Suprapubic skin (tissue), 4 donors: ENCODE results near the gene SMAD5. TPM values are rescaled to one million over a fixed set of nuclear protein-coding genes. Genes with fewer than 3 reads are reported as not detected.
A peak's percentile ranks its signal among the peaks of the same experiment; 100 is the strongest.

Source experiments
- DNase-seq, 2 donors: peaks; one replicate each; pipeline ENCODE4 v3.0.0-alpha.2; 2019; ENCODE audit warnings: low spot score in 2 of 2
- H3K27ac ChIP-seq: fragments of 200-600 bp; sonication (generic); one replicate; pipeline ENCODE4 v1.5.1; 2019
- H3K27me3 ChIP-seq: fragments of 200-600 bp; sonication (generic); one replicate; pipeline ENCODE4 v1.5.1; 2019
- H3K36me3 ChIP-seq: fragments of 200-600 bp; sonication (generic); one replicate; pipeline ENCODE4 v1.5.1; 2019
- H3K4me1 ChIP-seq: fragments of 200-600 bp; sonication (generic); one replicate; pipeline ENCODE4 v1.5.1; 2019
- H3K4me3 ChIP-seq: fragments of 200-600 bp; sonication (generic); one replicate; pipeline ENCODE4 v1.5.1; 2019; ENCODE audit warnings: mild to moderate bottlenecking
- H3K9me3 ChIP-seq: fragments of 200-600 bp; sonication (generic); one replicate; pipeline ENCODE4 v1.5.1; 2019
- EP300 ChIP-seq: sonication (generic); formaldehyde crosslinking; IDR thresholded peaks from one replicate; pipeline ENCODE4 v1.6.1; 2017; ENCODE audit warnings: antibody characterized with exemption
- POLR2A ChIP-seq, 2 donors: fragments of 450-650 bp; IDR thresholded peaks; one replicate each; pipeline ENCODE4 v1.6.1; 2017; ENCODE audit warnings: antibody characterized with exemption in 2 of 2, mild to moderate bottlenecking in 2 of 2, moderate library complexity in 2 of 2
- POLR2AphosphoS5 ChIP-seq, 3 donors: sonication (generic); formaldehyde crosslinking; IDR thresholded peaks; one replicate each; pipeline ENCODE4 v1.6.1; 2017; ENCODE audit warnings: antibody characterized with exemption in 3 of 3
- WGBS: methylation state at CpG from one replicate; pipeline ENCODE4 v1.1.5; 2018; 5-methylcytosine and 5-hydroxymethylcytosine counted together
- total RNA-seq, 4 donors: library from RNA; depleted of rRNA; stranded (reverse); fragments of >200 nt; gene quantifications; one replicate each; pipeline ENCODE4 v1.1.0, GENCODE V29; 2016
- TF ChIP-seq, protein P1 (sequence below), 2 donors: fragments of 200-600 bp in 1 of 2; fragments of 450-650 bp in 1 of 2; sonication (generic) in 1 of 2; IDR thresholded peaks; one replicate each; pipeline ENCODE4 v1.5.1; 2016 to 2019; ENCODE audit warnings: antibody characterized with exemption in 2 of 2, mild to moderate bottlenecking in 1 of 2, moderate library complexity in 1 of 2

The SMAD5 gene
- total RNA-seq, 4 donors from 2014 or later: 63.3 to 119 (median 74.9) TPM

DNA sequence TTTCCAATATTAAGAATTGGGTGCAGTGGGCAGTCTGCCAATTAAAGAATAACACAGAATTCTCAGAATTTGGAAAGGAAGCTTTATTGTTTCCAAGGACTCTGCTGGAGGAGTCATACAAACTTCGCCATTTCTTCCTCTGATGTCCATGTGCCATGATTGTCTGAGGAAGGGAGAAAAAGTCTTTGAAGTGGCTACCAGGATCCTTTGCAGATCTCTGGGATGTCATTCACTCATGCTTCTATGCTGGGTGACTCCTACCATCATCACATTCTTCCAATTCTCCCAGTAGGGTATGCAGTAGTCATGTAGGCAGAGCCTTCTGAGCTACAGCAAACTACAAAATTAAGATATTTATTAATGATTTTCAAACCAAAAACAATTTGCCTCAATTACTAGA, 3.2 kb upstream of the SMAD5 start:
- DNase-seq: no peak
- H3K27me3 ChIP-seq: no peaks in the 10 kb centered on the region
- no peak for TF ChIP-seq POLR2AphosphoS5 (IDR thresholded peaks at IDR 0.05)
- TF ChIP-seq, protein P1, sequence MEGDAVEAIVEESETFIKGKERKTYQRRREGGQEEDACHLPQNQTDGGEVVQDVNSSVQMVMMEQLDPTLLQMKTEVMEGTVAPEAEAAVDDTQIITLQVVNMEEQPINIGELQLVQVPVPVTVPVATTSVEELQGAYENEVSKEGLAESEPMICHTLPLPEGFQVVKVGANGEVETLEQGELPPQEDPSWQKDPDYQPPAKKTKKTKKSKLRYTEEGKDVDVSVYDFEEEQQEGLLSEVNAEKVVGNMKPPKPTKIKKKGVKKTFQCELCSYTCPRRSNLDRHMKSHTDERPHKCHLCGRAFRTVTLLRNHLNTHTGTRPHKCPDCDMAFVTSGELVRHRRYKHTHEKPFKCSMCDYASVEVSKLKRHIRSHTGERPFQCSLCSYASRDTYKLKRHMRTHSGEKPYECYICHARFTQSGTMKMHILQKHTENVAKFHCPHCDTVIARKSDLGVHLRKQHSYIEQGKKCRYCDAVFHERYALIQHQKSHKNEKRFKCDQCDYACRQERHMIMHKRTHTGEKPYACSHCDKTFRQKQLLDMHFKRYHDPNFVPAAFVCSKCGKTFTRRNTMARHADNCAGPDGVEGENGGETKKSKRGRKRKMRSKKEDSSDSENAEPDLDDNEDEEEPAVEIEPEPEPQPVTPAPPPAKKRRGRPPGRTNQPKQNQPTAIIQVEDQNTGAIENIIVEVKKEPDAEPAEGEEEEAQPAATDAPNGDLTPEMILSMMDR (IDR thresholded peaks at IDR 0.05): no peak
- no peak for TF ChIP-seq POLR2A (IDR thresholded peaks at IDR 0.05)
- no peak for TF ChIP-seq EP300
- H3K4me1 ChIP-seq: peaks cover 18% of the 10 kb centered on the region
- no peaks in the 10 kb centered on the region for H3K36me3 ChIP-seq
- no peak overlapping the region for H3K4me3 ChIP-seq
- no peak overlapping the region for H3K27ac ChIP-seq
- WGBS: 73% methylated on average over 1 of the region's 1 CpG
- no peaks in the 10 kb centered on the region for H3K9me3 ChIP-seq

DNA sequence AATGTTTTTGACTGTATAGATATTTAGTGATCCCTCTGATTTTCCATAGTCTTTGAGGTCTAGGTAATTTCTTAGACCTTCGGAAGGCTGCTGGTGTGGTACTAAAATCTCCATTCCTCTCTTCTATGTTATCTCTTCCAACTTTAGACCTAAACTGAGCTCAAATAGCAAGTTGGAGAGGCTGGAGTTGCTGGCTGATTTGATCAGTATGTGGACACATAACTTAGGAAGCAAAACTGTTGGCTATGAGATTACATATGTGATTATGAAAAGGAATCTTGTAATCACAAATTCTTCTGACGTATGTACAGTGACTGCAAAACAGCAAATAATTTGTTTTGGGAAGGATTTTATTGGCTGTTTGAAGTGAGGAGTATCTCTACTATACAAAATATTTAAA, 2.1 kb upstream of the SMAD5 start:
- TF ChIP-seq EP300 (no peak), POLR2A (IDR thresholded peaks at IDR 0.05) (no peak), POLR2AphosphoS5 (IDR thresholded peaks at IDR 0.05) (no peak)
- TF ChIP-seq, protein P1 (IDR thresholded peaks at IDR 0.05): no peak
- Histone ChIP-seq H3K27me3 (no peaks in the 10 kb centered on the region), H3K4me3 (no peak overlapping the region), H3K36me3 (no peaks in the 10 kb centered on the region), H3K27ac (no peak overlapping the region), H3K4me1 (peaks cover 29% of the 10 kb centered on the region), H3K9me3 (no peaks in the 10 kb centered on the region)
- WGBS: 96% methylated on average over 2 of the region's 2 CpGs
- no peak for DNase-seq

DNA sequence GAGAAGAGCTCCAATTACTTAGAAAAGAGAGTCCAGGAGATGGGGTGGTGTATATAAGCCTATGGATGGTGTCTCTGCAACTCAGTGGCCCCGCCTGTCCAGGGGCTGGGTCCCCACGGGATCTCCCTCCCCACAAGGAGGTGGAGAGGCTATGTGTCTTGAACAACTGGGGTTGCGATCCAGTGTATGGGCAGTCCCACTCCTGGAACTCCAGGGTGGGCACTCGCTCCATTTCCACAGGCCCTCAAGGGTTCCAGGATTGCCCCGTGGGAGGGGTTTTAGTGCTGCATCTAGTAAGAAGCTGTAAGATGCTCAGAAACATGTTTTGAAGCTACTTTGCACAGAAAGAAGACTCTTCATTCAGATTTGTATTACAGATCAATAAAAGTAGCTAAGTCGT, 558 bp upstream of the SMAD5 start:
- no peak for DNase-seq
- Histone ChIP-seq H3K27ac (peak overlapping the region; percentile 99), H3K27me3 (no peaks in the 10 kb centered on the region), H3K36me3 (no peaks in the 10 kb centered on the region), H3K9me3 (no peaks in the 10 kb centered on the region), H3K4me3 (peak overlapping the region; percentile 98), H3K4me1 (peaks cover 44% of the 10 kb centered on the region)
- WGBS: 14% methylated on average over 6 of the region's 6 CpGs
- no peak for TF ChIP-seq EP300
- TF ChIP-seq POLR2A (IDR thresholded peaks at IDR 0.05): no peak
- no peak for TF ChIP-seq POLR2AphosphoS5 (IDR thresholded peaks at IDR 0.05)
- TF ChIP-seq, protein P1 (IDR thresholded peaks at IDR 0.05): no peak

DNA sequence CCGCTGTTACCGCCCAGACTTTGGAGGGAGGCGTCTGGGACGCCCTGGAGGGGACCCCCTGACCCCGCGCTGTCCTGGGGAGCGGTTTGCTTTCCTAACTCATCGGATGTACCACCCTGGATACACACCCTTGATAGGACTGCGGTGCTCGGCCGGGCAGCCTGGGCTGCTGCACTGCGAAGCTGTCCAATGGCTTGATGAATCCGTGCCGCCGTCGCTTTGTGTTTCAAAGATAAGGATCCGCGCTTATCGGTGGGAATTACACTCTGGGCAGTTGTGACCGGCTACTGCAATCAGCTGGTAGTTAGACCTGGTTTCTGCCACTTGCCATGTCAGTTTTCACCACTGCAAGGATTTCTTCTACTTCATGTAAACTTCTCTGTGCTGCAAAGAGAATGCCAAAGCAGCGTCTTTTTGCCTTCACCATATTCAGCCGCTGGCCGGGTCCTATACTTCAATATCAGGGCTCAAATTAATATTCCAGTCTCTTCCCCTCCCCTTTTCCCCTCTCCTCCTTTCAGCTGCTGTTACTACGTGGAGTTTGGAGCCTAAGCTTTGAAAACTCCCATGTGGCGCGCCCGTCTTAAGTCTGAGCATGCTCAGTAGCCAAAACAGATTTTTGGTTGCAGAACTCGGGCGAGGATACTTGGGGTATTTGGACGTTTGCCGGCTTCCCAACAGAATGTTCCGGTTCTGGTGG, 727 bp downstream of the SMAD5 start:
- WGBS: 0% methylated on average over 31 of the region's 32 CpGs
- peak; percentile 74 to 87 for DNase-seq
- H3K27me3 ChIP-seq: no peaks in the 10 kb centered on the region
- no peak for TF ChIP-seq EP300
- TF ChIP-seq POLR2AphosphoS5 (IDR thresholded peaks at IDR 0.05): no peak
- TF ChIP-seq, protein P1 (IDR thresholded peaks at IDR 0.05): no peak
- no peak for TF ChIP-seq POLR2A (IDR thresholded peaks at IDR 0.05)
- peaks cover 55% of the 10 kb centered on the region for H3K4me1 ChIP-seq
- H3K9me3 ChIP-seq: no peaks in the 10 kb centered on the region
- H3K4me3 ChIP-seq: peak overlapping the region; percentile 98
- H3K27ac ChIP-seq: peak overlapping the region; percentile 99
- H3K36me3 ChIP-seq: no peaks in the 10 kb centered on the region

DNA sequence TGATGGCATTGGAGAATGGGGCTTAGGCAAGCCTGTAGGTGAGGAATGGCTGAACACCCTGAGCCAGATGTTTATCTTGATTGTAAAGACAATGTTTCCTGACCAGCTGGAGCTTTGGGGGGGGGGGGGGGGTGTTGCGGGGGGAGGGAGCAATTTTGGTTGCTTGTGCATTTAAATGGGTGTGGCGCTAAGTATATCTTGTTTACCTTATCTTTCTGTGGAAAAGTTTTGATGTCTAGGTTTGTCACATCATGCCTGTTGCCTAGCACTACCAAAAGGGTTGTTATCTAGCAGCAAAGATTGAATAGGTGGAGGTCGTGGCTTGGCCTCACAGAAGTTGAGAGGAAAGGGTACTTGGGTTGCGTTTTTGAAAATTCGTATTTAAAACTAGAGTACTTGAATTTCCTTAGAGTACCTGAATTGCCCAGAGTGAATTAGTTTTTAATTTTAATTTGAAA, 1.3 kb downstream of the SMAD5 start:
- no peak for TF ChIP-seq POLR2AphosphoS5 (IDR thresholded peaks at IDR 0.05)
- no peaks in the 10 kb centered on the region for H3K9me3 ChIP-seq
- H3K4me3 ChIP-seq: peak overlapping the region; percentile 98
- peaks cover 61% of the 10 kb centered on the region for H3K4me1 ChIP-seq
- 3% methylated on average over 5 of the region's 5 CpGs for WGBS
- no peaks in the 10 kb centered on the region for H3K27me3 ChIP-seq
- no peak for DNase-seq
- H3K36me3 ChIP-seq: no peaks in the 10 kb centered on the region
- H3K27ac ChIP-seq: peak overlapping the region; percentile 99
